ENCODE data around the gene CLTC.

CLTC gene

GRCh38 chr17:59620518-59621259 lies 994 bp downstream of the CLTC start:
- Histone ChIP-seq H3K27me3 (ENCODE audit: control insufficient read depth, insufficient read depth, low read length) (no peaks in the 10 kb centered on the region), H3K36me3 (ENCODE audit: control insufficient read depth, insufficient read depth, low read length) (no peaks in the 10 kb centered on the region), H3K4me1 (ENCODE audit: control insufficient read depth, insufficient read depth, low read length) (peaks cover 22% of the 10 kb centered on the region), H3K4me3 (ENCODE audit: low read length) (peak overlapping the region; percentile 95), H3K9ac (ENCODE audit: low read length) (peak overlapping the region; percentile 100), H3K9me3 (ENCODE audit: control insufficient read depth, low read length) (no peaks in the 10 kb centered on the region)

- Histone ChIP-seq H3K27me3 (ENCODE audit: control insufficient read depth, insufficient read depth, low read length) (no peaks in the 10 kb centered on the region), H3K4me3 (ENCODE audit: low read length) (no peak overlapping the region), H3K9me3 (ENCODE audit: control insufficient read depth, low read length) (no peaks in the 10 kb centered on the region), H3K9ac (ENCODE audit: low read length) (peak overlapping the region; percentile 100), H3K36me3 (ENCODE audit: control insufficient read depth, insufficient read depth, low read length) (no peaks in the 10 kb centered on the region), H3K4me1 (ENCODE audit: control insufficient read depth, insufficient read depth, low read length) (peaks cover 31% of the 10 kb centered on the region)
Observed at GRCh38 chr17:59621771-59622170, 2.1 kb downstream of the CLTC start.

GRCh38 chr17:59623151-59623550 lies 3.5 kb downstream of the CLTC start:
- H3K9ac ChIP-seq (ENCODE audit: low read length) = no peak overlapping the region
- H3K4me1 ChIP-seq (ENCODE audit: control insufficient read depth, insufficient read depth, low read length) = peaks cover 45% of the 10 kb centered on the region
- no peaks in the 10 kb centered on the region for H3K27me3 ChIP-seq (ENCODE audit: control insufficient read depth, insufficient read depth, low read length)
- H3K36me3 ChIP-seq (ENCODE audit: control insufficient read depth, insufficient read depth, low read length) = no peaks in the 10 kb centered on the region
- H3K9me3 ChIP-seq (ENCODE audit: control insufficient read depth, low read length) = no peaks in the 10 kb centered on the region
- no peak overlapping the region for H3K4me3 ChIP-seq (ENCODE audit: low read length)

GRCh38 chr17:59626756-59627155 lies 7.1 kb downstream of the CLTC start:
- Histone ChIP-seq H3K9ac (ENCODE audit: low read length) (no peak overlapping the region), H3K36me3 (ENCODE audit: control insufficient read depth, insufficient read depth, low read length) (no peaks in the 10 kb centered on the region), H3K4me3 (ENCODE audit: low read length) (no peak overlapping the region), H3K9me3 (ENCODE audit: control insufficient read depth, low read length) (no peaks in the 10 kb centered on the region), H3K4me1 (ENCODE audit: control insufficient read depth, insufficient read depth, low read length) (peaks cover 49% of the 10 kb centered on the region), H3K27me3 (ENCODE audit: control insufficient read depth, insufficient read depth, low read length) (no peaks in the 10 kb centered on the region)

- Histone ChIP-seq H3K27me3 (ENCODE audit: control insufficient read depth, insufficient read depth, low read length) (no peaks in the 10 kb centered on the region), H3K36me3 (ENCODE audit: control insufficient read depth, insufficient read depth, low read length) (no peaks in the 10 kb centered on the region), H3K9ac (ENCODE audit: low read length) (no peak overlapping the region), H3K9me3 (ENCODE audit: control insufficient read depth, low read length) (no peaks in the 10 kb centered on the region), H3K4me1 (ENCODE audit: control insufficient read depth, insufficient read depth, low read length) (peaks cover 43% of the 10 kb centered on the region), H3K4me3 (ENCODE audit: low read length) (no peak overlapping the region)
Observed at GRCh38 chr17:59627274-59627673, 7.6 kb downstream of the CLTC start.

- H3K36me3 ChIP-seq (ENCODE audit: control insufficient read depth, insufficient read depth, low read length) = no peaks in the 10 kb centered on the region
- no peaks in the 10 kb centered on the region for H3K9me3 ChIP-seq (ENCODE audit: control insufficient read depth, low read length)
- no peaks in the 10 kb centered on the region for H3K27me3 ChIP-seq (ENCODE audit: control insufficient read depth, insufficient read depth, low read length)
- peaks cover 38% of the 10 kb centered on the region for H3K4me1 ChIP-seq (ENCODE audit: control insufficient read depth, insufficient read depth, low read length)
- no peak overlapping the region for H3K9ac ChIP-seq (ENCODE audit: low read length)
- H3K4me3 ChIP-seq (ENCODE audit: low read length) = no peak overlapping the region
Observed at GRCh38 chr17:59627770-59628171, 8.1 kb downstream of the CLTC start.

GRCh38 chr17:59629174-59629573 lies 9.5 kb downstream of the CLTC start:
- Histone ChIP-seq H3K4me1 (ENCODE audit: control insufficient read depth, insufficient read depth, low read length) (peaks cover 30% of the 10 kb centered on the region), H3K9ac (ENCODE audit: low read length) (no peak overlapping the region), H3K4me3 (ENCODE audit: low read length) (no peak overlapping the region), H3K27me3 (ENCODE audit: control insufficient read depth, insufficient read depth, low read length) (no peaks in the 10 kb centered on the region), H3K9me3 (ENCODE audit: control insufficient read depth, low read length) (no peaks in the 10 kb centered on the region), H3K36me3 (ENCODE audit: control insufficient read depth, insufficient read depth, low read length) (no peaks in the 10 kb centered on the region)

GRCh38 chr17:59631276-59631675 lies 11.6 kb downstream of the CLTC start:
- Histone ChIP-seq H3K27me3 (ENCODE audit: control insufficient read depth, insufficient read depth, low read length) (no peaks in the 10 kb centered on the region), H3K4me1 (ENCODE audit: control insufficient read depth, insufficient read depth, low read length) (peaks cover 40% of the 10 kb centered on the region), H3K36me3 (ENCODE audit: control insufficient read depth, insufficient read depth, low read length) (no peaks in the 10 kb centered on the region), H3K4me3 (ENCODE audit: low read length) (no peak overlapping the region), H3K9me3 (ENCODE audit: control insufficient read depth, low read length) (no peaks in the 10 kb centered on the region), H3K9ac (ENCODE audit: low read length) (no peak overlapping the region)

- peaks cover 30% of the 10 kb centered on the region for H3K4me1 ChIP-seq (ENCODE audit: control insufficient read depth, insufficient read depth, low read length)
- H3K27me3 ChIP-seq (ENCODE audit: control insufficient read depth, insufficient read depth, low read length) = no peaks in the 10 kb centered on the region
- H3K4me3 ChIP-seq (ENCODE audit: low read length) = no peak overlapping the region
- H3K36me3 ChIP-seq (ENCODE audit: control insufficient read depth, insufficient read depth, low read length) = no peaks in the 10 kb centered on the region
- no peaks in the 10 kb centered on the region for H3K9me3 ChIP-seq (ENCODE audit: control insufficient read depth, low read length)
- H3K9ac ChIP-seq (ENCODE audit: low read length) = no peak overlapping the region
Observed at GRCh38 chr17:59632398-59632797, 12.7 kb downstream of the CLTC start.

- no peak overlapping the region for H3K4me3 ChIP-seq (ENCODE audit: low read length)
- no peak overlapping the region for H3K9ac ChIP-seq (ENCODE audit: low read length)
- peaks cover 28% of the 10 kb centered on the region for H3K4me1 ChIP-seq (ENCODE audit: control insufficient read depth, insufficient read depth, low read length)
- H3K36me3 ChIP-seq (ENCODE audit: control insufficient read depth, insufficient read depth, low read length) = no peaks in the 10 kb centered on the region
- H3K9me3 ChIP-seq (ENCODE audit: control insufficient read depth, low read length) = no peaks in the 10 kb centered on the region
- H3K27me3 ChIP-seq (ENCODE audit: control insufficient read depth, insufficient read depth, low read length) = no peaks in the 10 kb centered on the region
Observed at GRCh38 chr17:59633658-59634359, 14.1 kb downstream of the CLTC start.

GRCh38 chr17:59634632-59635541 lies 15.2 kb downstream of the CLTC start:
- Histone ChIP-seq H3K9ac (ENCODE audit: low read length) (peak overlapping the region; percentile 23), H3K4me1 (ENCODE audit: control insufficient read depth, insufficient read depth, low read length) (peaks cover 39% of the 10 kb centered on the region), H3K9me3 (ENCODE audit: control insufficient read depth, low read length) (no peaks in the 10 kb centered on the region), H3K36me3 (ENCODE audit: control insufficient read depth, insufficient read depth, low read length) (no peaks in the 10 kb centered on the region), H3K4me3 (ENCODE audit: low read length) (no peak overlapping the region), H3K27me3 (ENCODE audit: control insufficient read depth, insufficient read depth, low read length) (no peaks in the 10 kb centered on the region)
